Activated CD4-positive, alpha-beta memory T cell treated with anti-CD3 and anti-CD28 coated beads for 36 hours (primary cell): ENCODE results near the gene PEX6. TPM values are rescaled to one million over a fixed set of nuclear protein-coding genes. Genes with fewer than 3 reads are reported as not detected.
A peak's percentile ranks its signal among the peaks of the same experiment; 100 is the strongest.

Experiments used
- CTCF ChIA-PET: fragments of 350-600 bp; sonication (Branson Sonifier 250); formaldehyde crosslinking; loops from one replicate; lab custom pipeline; 2021; ENCODE audit warnings: antibody characterized with exemption, inconsistent platforms; lab: Charles Lee
- POLR2A ChIA-PET: fragments of 350-600 bp; sonication (Branson Sonifier 250); formaldehyde crosslinking; loops from one replicate; lab custom pipeline; 2021; ENCODE audit warnings: antibody characterized with exemption; lab: Charles Lee
- DNase-seq: peaks from one replicate; pipeline ENCODE4 v3.0.0-alpha.2; 2020
- H3K27ac Mint-ChIP-seq: one replicate; pipeline ENCODE4 v1.8.0; 2021; ENCODE audit warnings: mixed read lengths
- H3K27me3 Mint-ChIP-seq: one replicate; pipeline ENCODE4 v1.8.0; 2021; ENCODE audit warnings: mixed read lengths
- H3K36me3 Mint-ChIP-seq: one replicate; pipeline ENCODE4 v1.8.0; 2021; ENCODE audit warnings: mixed read lengths
- H3K4me1 Mint-ChIP-seq: one replicate; pipeline ENCODE4 v1.8.0; 2021; ENCODE audit warnings: low read depth, mixed read lengths
- H3K4me3 Mint-ChIP-seq: one replicate; pipeline ENCODE4 v1.8.0; 2021; ENCODE audit warnings: mild to moderate bottlenecking, mixed read lengths
- H3K9me3 Mint-ChIP-seq: one replicate; pipeline ENCODE4 v1.8.0; 2021; ENCODE audit warnings: mixed read lengths
- intact Hi-C: fragments of 100-400 bp; cut with micrococcal nuclease; formaldehyde crosslinking; loops from one replicate; pipeline ENCODE4 v1.15.1; 2023
- total RNA-seq, 2 experiments: library from RNA; stranded (reverse); gene quantifications; one replicate each; pipeline ENCODE4 v1.2.3, GENCODE V29; 2021

PEX6 gene
- total RNA-seq, 2 experiments from 2014 or later, result 25.6 to 26.4 TPM

DNA sequence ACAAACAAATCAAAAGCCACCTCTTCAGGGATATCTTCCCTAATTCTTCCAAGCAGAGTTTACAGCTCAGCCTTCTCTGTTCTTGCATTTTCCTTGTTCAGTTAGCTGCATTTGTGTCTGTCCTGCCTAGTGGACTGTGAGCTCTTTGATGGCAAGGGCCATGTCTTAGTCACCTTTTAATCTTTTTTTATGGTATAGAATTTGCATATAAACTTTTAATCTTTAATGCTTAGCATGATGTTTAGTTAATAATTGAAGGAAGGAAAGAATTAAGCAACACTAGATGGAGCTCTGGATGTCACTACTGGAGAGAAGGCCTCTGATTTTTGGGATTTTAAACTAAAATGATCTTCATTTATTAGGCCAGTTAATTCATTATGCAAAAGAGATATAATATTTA is 17.5 kb upstream of the PEX6 start:
- Mint-ChIP-seq H3K4me3 (no peak overlapping the region), H3K27me3 (no peaks in the 10 kb centered on the region), H3K36me3 (peaks cover 8% of the 10 kb centered on the region), H3K9me3 (no peaks in the 10 kb centered on the region), H3K27ac (no peak overlapping the region), H3K4me1 (peaks cover 13% of the 10 kb centered on the region)
- ChIA-PET CTCF (interaction anchor here (1.0 kb wide), 2 partner anchors 12 to 147 kb away, joined by 4 to 5 read pairs; partner anchors contain the start of gene PPP2R5D), POLR2A (interaction anchor here (0.7 to 1.1 kb wide), 3 partner anchors 9 to 18 kb away, joined by 3 read pairs; partner anchors contain the start of gene PEX6)
- intact Hi-C loops, result no loop called here
- no peak for DNase-seq

DNA sequence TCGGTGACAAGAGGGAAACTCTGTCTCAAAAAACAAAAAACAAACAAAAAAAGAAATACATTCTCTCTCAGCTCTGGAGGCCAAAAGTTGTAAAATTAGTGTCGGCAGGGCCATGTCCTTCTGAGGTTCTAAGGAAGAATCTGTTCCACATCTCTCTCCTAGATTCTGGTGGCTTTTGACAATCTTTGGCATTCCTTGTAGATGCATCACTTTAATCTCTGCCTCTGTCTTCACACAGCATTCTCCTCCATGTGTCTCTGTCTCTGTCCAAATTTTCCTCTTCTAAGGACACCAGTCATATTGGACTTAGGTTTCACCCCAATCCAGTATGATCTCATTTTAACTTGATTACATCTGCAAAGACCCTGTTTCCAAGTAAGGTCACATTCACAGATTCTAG is 14.5 kb upstream of the PEX6 start:
- CTCF ChIA-PET, result no interaction called here
- POLR2A ChIA-PET, result interaction anchor here (1.0 kb wide), 1 partner anchor 15 kb away, joined by 3 read pairs; the partner anchor contains the start of gene PEX6

DNA sequence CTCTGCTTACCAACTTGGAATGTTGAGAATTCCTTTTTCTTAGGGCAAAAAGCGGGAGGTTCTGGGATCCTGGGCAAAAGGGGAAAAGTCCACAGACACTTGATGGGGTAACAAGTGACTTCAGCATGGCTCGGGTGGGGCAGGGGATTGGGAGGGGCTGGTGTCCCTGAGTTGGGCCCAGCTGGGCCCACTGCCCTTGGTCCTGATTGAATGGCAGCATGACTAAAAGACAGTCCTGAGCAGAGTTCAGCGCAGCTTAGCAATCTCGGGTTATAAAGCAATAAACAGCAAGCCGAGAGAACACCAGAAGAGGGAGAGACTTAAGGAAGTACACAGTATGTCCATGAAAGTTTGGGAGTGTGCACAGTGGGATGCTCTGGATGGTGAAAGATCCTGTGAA is 10.9 kb upstream of the PEX6 start:
- intact Hi-C loops, result no loop called here
- ChIA-PET CTCF (no interaction called here), POLR2A (no interaction called here)
- no peak for DNase-seq
- Mint-ChIP-seq H3K9me3 (no peaks in the 10 kb centered on the region), H3K27ac (no peak overlapping the region), H3K4me3 (no peak overlapping the region), H3K36me3 (peaks cover 23% of the 10 kb centered on the region), H3K4me1 (peaks cover 38% of the 10 kb centered on the region), H3K27me3 (no peaks in the 10 kb centered on the region)

More for the DNA sequence above, 14.5 kb upstream of the PEX6 start:
- no peaks in the 10 kb centered on the region for H3K27me3 Mint-ChIP-seq
- H3K27ac Mint-ChIP-seq, result peak overlapping the region; percentile 4
- H3K4me1 Mint-ChIP-seq, result peaks cover 16% of the 10 kb centered on the region
- no peaks in the 10 kb centered on the region for H3K9me3 Mint-ChIP-seq
- peaks cover 22% of the 10 kb centered on the region for H3K36me3 Mint-ChIP-seq
- no peak for DNase-seq
- intact Hi-C loops, result no loop called here
- no peak overlapping the region for H3K4me3 Mint-ChIP-seq

DNA sequence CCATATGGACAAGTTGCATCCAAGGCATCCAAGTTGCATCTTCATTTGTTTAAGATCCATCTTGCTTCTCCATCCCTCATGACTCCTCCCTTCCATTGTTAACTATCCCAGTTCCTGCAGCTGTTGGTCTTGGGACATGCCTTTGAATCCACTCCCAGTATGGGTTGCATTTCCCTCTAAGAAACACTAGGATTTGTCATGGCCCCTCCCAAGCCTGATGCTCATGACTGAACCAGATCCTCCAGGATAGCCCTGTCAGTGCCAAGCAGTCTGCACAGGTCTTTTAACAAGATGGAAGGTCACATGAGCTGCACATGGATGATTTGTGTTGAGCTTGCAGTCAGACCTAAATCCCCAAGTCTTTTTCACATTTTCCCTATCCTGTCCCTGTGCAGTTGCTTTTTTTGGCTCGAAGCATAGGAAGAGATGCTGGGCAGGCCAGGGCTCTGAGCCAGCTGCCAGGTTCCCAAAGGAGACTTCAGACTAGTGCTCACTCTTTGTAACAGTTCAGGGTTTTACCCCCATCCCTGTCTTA is 9.6 kb upstream of the PEX6 start:
- CTCF ChIA-PET, result interaction anchor here (1.1 to 1.4 kb wide), 3 partner anchors 9 to 155 kb away, joined by 3 read pairs; partner anchors contain the start of gene PEX6
- Mint-ChIP-seq H3K9me3 (no peaks in the 10 kb centered on the region), H3K36me3 (peaks cover 21% of the 10 kb centered on the region), H3K27ac (no peak overlapping the region), H3K4me1 (peaks cover 40% of the 10 kb centered on the region), H3K4me3 (no peak overlapping the region), H3K27me3 (no peaks in the 10 kb centered on the region)
- POLR2A ChIA-PET, result interaction anchor here (1.6 kb wide), 1 partner anchor 59 kb away, joined by 4 read pairs; the partner anchor contains the start of gene CNPY3
- intact Hi-C loops, result no loop called here
- no peak for DNase-seq

DNA sequence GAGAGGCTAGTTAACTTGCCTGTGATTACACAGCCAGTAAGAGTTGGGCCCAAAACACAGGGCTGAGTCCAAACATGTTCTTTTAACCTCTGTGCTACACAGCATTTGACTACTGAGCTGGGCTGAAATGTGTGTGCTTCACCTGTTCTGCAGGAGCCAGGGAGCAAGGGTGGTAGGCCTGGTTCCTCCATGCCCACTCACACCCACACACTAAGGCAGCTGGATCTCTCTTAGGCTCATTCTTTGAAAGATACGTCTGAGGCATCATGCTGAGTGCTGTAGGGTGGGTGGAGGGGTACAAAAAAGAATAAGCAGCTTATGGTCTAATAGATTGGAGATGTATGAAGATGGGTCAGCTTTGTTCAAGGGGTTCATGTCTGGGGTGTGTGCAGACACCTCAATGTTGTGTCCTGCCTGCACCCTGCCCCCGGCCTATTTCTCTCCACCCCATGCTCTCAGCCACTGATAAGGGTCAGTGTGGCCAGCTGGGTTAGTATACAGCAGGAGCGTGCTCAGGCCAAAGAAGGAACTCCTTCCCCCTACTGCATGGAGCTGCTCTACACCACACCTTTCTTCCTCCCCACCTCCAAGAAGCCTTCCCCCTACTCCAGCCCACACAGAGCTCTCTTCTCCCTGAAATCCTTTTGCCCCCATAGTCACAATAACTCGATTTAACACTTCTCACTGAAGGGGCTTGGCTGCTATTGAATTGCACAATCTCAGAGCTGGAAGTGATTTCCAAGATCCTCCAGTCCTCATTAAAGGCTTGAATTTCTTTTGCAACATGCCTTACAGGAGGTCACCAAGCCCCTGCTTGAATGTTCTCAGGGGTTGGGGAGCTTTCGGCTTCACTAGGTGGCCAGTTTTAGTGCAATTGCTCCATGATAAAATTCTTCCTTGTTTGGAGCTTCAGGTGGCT is 8.8 kb upstream of the PEX6 start:
- no peak overlapping the region for H3K4me3 Mint-ChIP-seq
- CTCF ChIA-PET, result interaction anchor here (1.1 to 1.4 kb wide), 3 partner anchors 9 to 156 kb away, joined by 3 read pairs; partner anchors contain the start of gene PEX6
- intact Hi-C loops, result no loop called here
- H3K36me3 Mint-ChIP-seq, result peaks cover 19% of the 10 kb centered on the region
- H3K9me3 Mint-ChIP-seq, result no peaks in the 10 kb centered on the region
- peaks cover 39% of the 10 kb centered on the region for H3K4me1 Mint-ChIP-seq
- DNase-seq, result no peak
- POLR2A ChIA-PET, result interaction anchor here (1.6 kb wide), 1 partner anchor 58 kb away, joined by 4 read pairs; the partner anchor contains the start of gene CNPY3
- H3K27ac Mint-ChIP-seq, result no peak overlapping the region
- no peaks in the 10 kb centered on the region for H3K27me3 Mint-ChIP-seq

DNA sequence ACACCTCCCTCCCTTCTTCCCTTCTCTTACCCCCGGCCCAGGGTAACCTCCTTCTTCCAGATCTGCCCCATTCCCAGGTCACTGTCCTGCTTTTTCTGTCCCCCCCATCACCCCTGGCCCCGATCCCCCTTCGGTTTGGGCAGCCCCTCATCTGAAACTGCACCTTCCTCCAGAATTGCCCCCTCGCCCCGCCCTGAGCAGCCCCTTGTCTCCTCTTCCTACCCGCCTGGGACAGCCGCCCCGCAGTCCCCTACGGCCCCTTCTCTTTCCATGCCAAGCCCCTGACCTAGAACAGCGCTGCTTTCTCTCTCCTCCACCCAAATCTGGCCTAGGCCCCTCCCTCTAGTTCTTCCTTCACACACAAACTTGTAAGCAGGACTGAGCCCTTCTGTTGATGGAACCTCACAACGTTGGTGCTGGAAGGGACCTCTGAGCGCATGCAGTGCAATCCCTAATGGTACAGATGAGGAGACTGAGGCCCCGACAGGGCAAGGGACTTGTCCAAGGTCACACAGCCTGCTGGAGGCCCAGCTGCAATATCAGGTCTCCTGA is 6.0 kb upstream of the PEX6 start:
- peak overlapping the region; percentile 85 for H3K4me3 Mint-ChIP-seq
- POLR2A ChIA-PET, result interaction anchor here (1.3 to 2.0 kb wide), 4 partner anchors 11 to 106 kb away, joined by 3 to 15 read pairs (median 11); partner anchors contain the start of genes CNPY3, KLHDC3, MEA1 and RPL7L1
- H3K27me3 Mint-ChIP-seq, result no peaks in the 10 kb centered on the region
- H3K4me1 Mint-ChIP-seq, result peaks cover 49% of the 10 kb centered on the region
- CTCF ChIA-PET, result interaction anchor here (1.1 kb wide), 2 partner anchors 11 to 159 kb away, joined by 4 to 5 read pairs; no protein-coding TSS in a partner anchor
- DNase-seq, result peak; percentile 31
- intact Hi-C loops, result loop anchor here (1.0 to 2.0 kb wide), 4 partner anchors 29 to 238 kb away; partner anchors contain the start of genes CNPY3, CUL7, KLHDC3 and TBCC
- peaks cover 9% of the 10 kb centered on the region for H3K36me3 Mint-ChIP-seq
- no peaks in the 10 kb centered on the region for H3K9me3 Mint-ChIP-seq
- peak overlapping the region; percentile 67 for H3K27ac Mint-ChIP-seq

DNA sequence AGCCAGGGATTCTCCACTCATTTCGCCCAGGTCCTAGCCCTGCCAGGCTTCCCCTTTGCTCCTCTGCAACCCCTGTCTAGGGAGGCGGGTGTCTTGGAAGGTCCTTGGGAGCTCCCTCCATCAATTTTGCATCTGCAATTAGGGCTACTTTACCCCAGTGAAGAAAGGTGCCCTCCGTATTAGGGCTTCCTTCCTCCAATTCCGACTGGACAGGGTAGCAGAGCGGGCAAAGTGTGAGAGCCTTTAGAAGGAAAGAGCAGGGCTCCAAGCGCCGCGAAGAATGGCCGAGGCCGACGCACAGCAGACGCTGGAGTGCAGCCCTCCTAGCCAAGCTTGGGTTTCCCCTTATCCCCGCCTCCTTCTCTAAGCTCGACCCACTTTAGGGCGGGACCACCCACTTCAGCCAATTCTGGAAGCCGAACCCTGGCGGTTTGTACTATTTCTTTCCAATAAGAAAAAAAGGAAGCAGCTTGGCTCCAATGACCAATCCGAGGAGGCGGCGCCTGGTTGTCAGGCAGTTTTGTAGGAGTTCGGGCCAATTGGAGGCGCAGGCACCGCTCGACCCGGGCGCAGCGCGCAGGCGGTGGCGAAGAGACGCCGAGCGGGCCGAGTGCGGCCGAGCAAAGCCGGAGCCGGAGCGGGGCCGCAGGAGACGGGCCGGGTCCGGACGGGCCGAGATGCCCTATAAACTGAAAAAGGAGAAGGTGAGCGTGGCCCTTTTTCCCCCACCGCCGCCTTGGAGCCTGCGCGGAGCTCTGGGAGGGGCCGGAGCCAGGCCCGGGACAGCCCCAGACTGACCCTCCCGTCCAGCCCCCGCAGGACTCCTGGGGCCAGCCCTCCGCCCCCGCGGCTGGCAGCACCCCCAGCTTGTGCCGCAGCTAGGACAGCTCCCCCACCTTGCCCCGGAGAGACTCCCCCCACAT is 5.3 kb upstream of the PEX6 start, which contains the start of gene PPP2R5D:
Gene PPP2R5D, plus strand, starts transcription at position 570 of the 923 bp plus-strand sequence. Its CDS starts 108 bp downstream, at position 678.
- peaks cover 4% of the 10 kb centered on the region for H3K36me3 Mint-ChIP-seq
- intact Hi-C loops, result loop anchor here (1.0 to 2.0 kb wide), 4 partner anchors 30 to 237 kb away; partner anchors contain the start of genes CNPY3, CUL7, KLHDC3 and TBCC
- H3K4me1 Mint-ChIP-seq, result peaks cover 56% of the 10 kb centered on the region
- H3K4me3 Mint-ChIP-seq, result peak within 1 kb of the TSS; percentile 85
- CTCF ChIA-PET, result interaction anchor here (0.8 to 1.4 kb wide), 5 partner anchors 12 to 258 kb away, joined by 3 to 7 read pairs (median 4); partner anchors contain the start of gene CNPY3
- peak; percentile 99 for DNase-seq
- POLR2A ChIA-PET, result interaction anchor here (0.6 to 2.0 kb wide), 11 partner anchors 10 to 240 kb away, joined by 3 to 15 read pairs (median 4); partner anchors contain the start of genes CNPY3, KLC4, KLHDC3 and MEA1
- no peaks in the 10 kb centered on the region for H3K9me3 Mint-ChIP-seq
- H3K27ac Mint-ChIP-seq, result peak within 1 kb of the TSS; percentile 85
- H3K27me3 Mint-ChIP-seq, result no peaks in the 10 kb centered on the region

DNA sequence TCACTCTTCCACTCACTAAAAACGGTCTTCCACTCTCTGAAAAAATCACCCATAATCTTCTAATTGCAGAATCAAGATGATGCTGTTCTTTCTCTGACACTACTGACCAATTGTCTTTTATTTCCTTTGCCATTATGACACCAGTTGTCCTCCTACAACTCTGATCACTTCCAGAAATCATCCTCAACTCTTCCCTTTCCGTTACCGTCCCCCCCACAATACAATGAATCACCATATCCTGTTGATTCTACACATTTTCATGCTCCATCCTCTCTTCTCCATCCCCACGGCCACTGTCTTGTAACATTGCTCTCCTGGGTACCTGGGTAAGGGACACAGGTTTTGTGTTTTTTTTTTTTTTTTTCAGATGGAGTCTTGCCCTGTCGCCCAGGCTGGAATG is 2.9 kb upstream of the PEX6 start:
- Mint-ChIP-seq H3K4me3 (no peak overlapping the region), H3K36me3 (peaks cover 4% of the 10 kb centered on the region), H3K27ac (peak overlapping the region; percentile 6), H3K27me3 (no peaks in the 10 kb centered on the region), H3K9me3 (no peaks in the 10 kb centered on the region), H3K4me1 (peaks cover 53% of the 10 kb centered on the region)
- CTCF ChIA-PET, result no interaction called here
- POLR2A ChIA-PET, result no interaction called here
- no peak for DNase-seq
- intact Hi-C loops, result no loop called here

DNA sequence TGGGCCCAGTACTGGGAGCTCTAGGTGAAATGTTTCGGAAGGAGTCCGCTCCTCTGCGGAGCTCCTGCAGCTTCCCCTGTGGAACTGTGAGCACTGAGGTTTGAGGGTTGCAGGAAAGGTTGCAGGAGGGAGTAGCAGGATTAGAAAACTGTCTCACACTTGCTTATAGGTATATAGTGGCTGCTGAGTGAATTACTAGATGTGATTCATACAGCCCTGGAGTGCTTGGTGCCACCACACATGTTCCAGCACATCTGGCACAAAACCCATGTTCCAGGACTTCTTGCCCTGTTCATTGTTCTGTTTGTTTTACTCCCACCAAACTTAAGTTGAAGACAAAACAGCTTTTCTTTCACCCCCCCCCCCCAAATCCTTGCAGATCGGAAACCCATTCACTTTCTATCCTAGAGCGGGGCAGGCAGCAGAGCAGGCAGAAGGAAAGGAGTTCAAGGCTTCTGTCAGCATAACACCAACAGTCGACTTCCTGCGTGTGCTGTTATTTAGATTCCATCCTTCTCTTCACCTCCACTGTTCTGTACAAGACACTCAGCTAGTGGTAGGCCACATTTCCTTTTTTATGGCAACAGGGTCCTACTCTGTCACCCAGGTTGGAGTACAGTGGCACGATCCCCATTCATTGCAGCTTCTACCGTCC is 669 bp upstream of the PEX6 start:
- ChIA-PET POLR2A (interaction anchor here (0.7 to 3.3 kb wide), 13 partner anchors 9 to 591 kb away, joined by 3 to 30 read pairs (median 4); partner anchors contain the start of genes ABCC10, CNPY3, KLHDC3 and MEA1), CTCF (interaction anchor here (1.2 to 2.4 kb wide), 6 partner anchors 9 to 164 kb away, joined by 3 to 12 read pairs (median 4); partner anchors contain the start of genes CNPY3, KLC4, MEA1 and MRPL2)
- no peaks in the 10 kb centered on the region for H3K27me3 Mint-ChIP-seq
- intact Hi-C loops, result loop anchor here (1.0 to 2.0 kb wide), 5 partner anchors 35 to 191 kb away; partner anchors contain the start of genes CUL7, KLC4, KLHDC3 and MRPL2
- H3K4me3 Mint-ChIP-seq, result peak overlapping the region; percentile 94
- peak overlapping the region; percentile 98 for H3K27ac Mint-ChIP-seq
- peaks cover 6% of the 10 kb centered on the region for H3K36me3 Mint-ChIP-seq
- no peak for DNase-seq
- H3K9me3 Mint-ChIP-seq, result no peaks in the 10 kb centered on the region
- H3K4me1 Mint-ChIP-seq, result peaks cover 54% of the 10 kb centered on the region

DNA sequence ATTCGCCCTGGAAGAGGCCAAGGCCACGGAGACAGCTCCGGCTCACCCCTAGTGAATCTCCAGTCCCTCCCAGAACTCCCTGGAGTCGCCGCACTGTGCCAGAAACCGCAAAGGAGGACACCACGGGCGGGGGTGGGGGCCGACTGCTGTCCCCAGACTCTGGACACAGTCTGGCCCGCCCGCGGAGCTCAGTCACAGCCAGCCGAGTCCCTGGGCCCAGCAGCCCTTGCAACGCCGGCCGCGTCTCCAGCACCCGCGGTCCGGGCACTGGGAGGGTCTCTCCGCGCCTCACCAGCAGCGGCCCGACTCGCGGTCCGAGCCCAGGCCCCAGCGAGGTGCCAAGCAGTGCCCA is 518 bp downstream of the PEX6 start:
- ChIA-PET CTCF (interaction anchor here (1.2 to 2.4 kb wide), 5 partner anchors 10 to 165 kb away, joined by 3 to 12 read pairs (median 5); partner anchors contain the start of genes CNPY3, KLC4 and MRPL2), POLR2A (interaction anchor here (0.7 to 3.3 kb wide), 12 partner anchors 8 to 449 kb away, joined by 3 to 30 read pairs (median 4); partner anchors contain the start of genes ABCC10, CNPY3, KLC4 and KLHDC3)
- peak; percentile 42 for DNase-seq
- Mint-ChIP-seq H3K4me1 (peaks cover 54% of the 10 kb centered on the region), H3K9me3 (no peaks in the 10 kb centered on the region), H3K27ac (peak overlapping the region; percentile 75), H3K4me3 (peak overlapping the region; percentile 86), H3K36me3 (peaks cover 12% of the 10 kb centered on the region), H3K27me3 (no peaks in the 10 kb centered on the region)
- intact Hi-C loops, result loop anchor here (2.0 kb wide), 2 partner anchors 80 to 192 kb away; partner anchors contain the start of genes KLC4, MRPL2 and SRF
